Measurements from ENCODE around the gene FAM107B.

FAM107B gene

GRCh38 chr10:14748441-14748840, 26.3 kb downstream of the FAM107B start:
- TF ChIP-seq CTCF (IDR thresholded peaks at IDR 0.05; ENCODE audit: low read depth, low read length), result no peak
- H3K4me3 ChIP-seq (ENCODE audit: low read depth, low read length), result no peak overlapping the region

GRCh38 chr10:14742815-14743214, 31.9 kb downstream of the FAM107B start:
- no peak overlapping the region for H3K4me3 ChIP-seq (ENCODE audit: low read depth, low read length)
- TF ChIP-seq CTCF (IDR thresholded peaks at IDR 0.05; ENCODE audit: low read depth, low read length), result no peak

- no peak overlapping the region for H3K4me3 ChIP-seq (ENCODE audit: low read depth, low read length)
- TF ChIP-seq CTCF (IDR thresholded peaks at IDR 0.05; ENCODE audit: low read depth, low read length), result no peak
Measured at GRCh38 chr10:14742382-14742781, 32.3 kb downstream of the FAM107B start.

GRCh38 chr10:14740684-14741247, 33.9 kb downstream of the FAM107B start:
- no peak overlapping the region for H3K4me3 ChIP-seq (ENCODE audit: low read depth, low read length)
- no peak for TF ChIP-seq CTCF (IDR thresholded peaks at IDR 0.05; ENCODE audit: low read depth, low read length)

- TF ChIP-seq CTCF (IDR thresholded peaks at IDR 0.05; ENCODE audit: low read depth, low read length), result no peak
- no peak overlapping the region for H3K4me3 ChIP-seq (ENCODE audit: low read depth, low read length)
Measured at GRCh38 chr10:14737808-14738545, 36.7 kb downstream of the FAM107B start.

- no peak overlapping the region for H3K4me3 ChIP-seq (ENCODE audit: low read depth, low read length)
- no peak for TF ChIP-seq CTCF (IDR thresholded peaks at IDR 0.05; ENCODE audit: low read depth, low read length)
Measured at GRCh38 chr10:14736600-14737081, 38.1 kb downstream of the FAM107B start.

- no peak for TF ChIP-seq CTCF (IDR thresholded peaks at IDR 0.05; ENCODE audit: low read depth, low read length)
- no peak overlapping the region for H3K4me3 ChIP-seq (ENCODE audit: low read depth, low read length)
Measured at GRCh38 chr10:14736043-14736442, 38.7 kb downstream of the FAM107B start.

Measured in WI38 (cell line).